SJSA1 (cell line): ENCODE measurements around the gene NRM. TPM values are rescaled to one million over a fixed set of nuclear protein-coding genes. Genes with fewer than 3 reads are reported as not detected.
"Not testable (repeated sequence)": the region's sequence is repeated elsewhere in the genome, so short reads cannot be mapped to it uniquely, and the experiment has no call there.

Experiments used
- DNase-seq, 2 experiments: peaks; one replicate each; pipeline ENCODE4 v3.0.0-alpha.2; 2015 to 2020; ENCODE audit warnings: low spot score in 2 of 2, low read depth in 1 of 2
- H3K27ac ChIP-seq: fragments of 250-450 bp; sonication (Bioruptor Pico); 2 replicates; pipeline ENCODE4 v1.5.1; 2020; ENCODE audit warnings: mild to moderate bottlenecking, moderate library complexity
- H3K27me3 ChIP-seq: fragments of 250-450 bp; sonication (Bioruptor Pico); replicated peaks from 2 replicates; pipeline ENCODE4 v1.5.1; 2020; ENCODE audit warnings: mild to moderate bottlenecking, moderate library complexity
- H3K36me3 ChIP-seq: fragments of 250-450 bp; sonication (Bioruptor Pico); 2 replicates; pipeline ENCODE4 v1.5.1; 2020; ENCODE audit warnings: mild to moderate bottlenecking
- H3K4me1 ChIP-seq: fragments of 250-450 bp; sonication (Bioruptor Pico); replicated peaks from 2 replicates; pipeline ENCODE4 v1.6.1; 2021; ENCODE audit warnings: mild to moderate bottlenecking
- H3K4me3 ChIP-seq: fragments of 250-450 bp; sonication (Bioruptor Pico); 2 replicates; pipeline ENCODE4 v1.5.1; 2020; ENCODE audit warnings: mild to moderate bottlenecking
- H3K9me3 ChIP-seq: fragments of 250-450 bp; sonication (Bioruptor Pico); replicated peaks from 2 replicates; pipeline ENCODE4 v1.5.1; 2020; ENCODE audit warnings: mild to moderate bottlenecking
- total RNA-seq: library from RNA; depleted of rRNA; stranded (reverse); fragments of >200 nt; shearing (Covaris generic); gene quantifications from 2 replicates; pipeline ENCODE4 v1.2.3, GENCODE V29; 2014

The NRM gene
- total RNA-seq, 1 experiment from 2014 or later, result 10.0 TPM

GRCh38 chr6:30681766-30682142, 9.0 kb downstream of the NRM start:
- Histone ChIP-seq H3K36me3 (peaks cover 84% of the 10 kb centered on the region), H3K4me3 (peak overlapping the region; percentile 65), H3K4me1 (peaks cover 59% of the 10 kb centered on the region), H3K27me3 (no peaks in the 10 kb centered on the region), H3K9me3 (no peaks in the 10 kb centered on the region), H3K27ac (peak overlapping the region; percentile 73)
- DNase-seq, result peak in 1 of 2 experiments; percentile 69

- no peaks in the 10 kb centered on the region for H3K9me3 ChIP-seq
- no peak for DNase-seq
- H3K4me3 ChIP-seq, result no peak overlapping the region
- no peaks in the 10 kb centered on the region for H3K27me3 ChIP-seq
- H3K4me1 ChIP-seq, result peaks cover 47% of the 10 kb centered on the region
- peaks cover 85% of the 10 kb centered on the region for H3K36me3 ChIP-seq
- no peak overlapping the region for H3K27ac ChIP-seq
Observed at GRCh38 chr6:30679765-30680535, 10.8 kb downstream of the NRM start.

DNA sequence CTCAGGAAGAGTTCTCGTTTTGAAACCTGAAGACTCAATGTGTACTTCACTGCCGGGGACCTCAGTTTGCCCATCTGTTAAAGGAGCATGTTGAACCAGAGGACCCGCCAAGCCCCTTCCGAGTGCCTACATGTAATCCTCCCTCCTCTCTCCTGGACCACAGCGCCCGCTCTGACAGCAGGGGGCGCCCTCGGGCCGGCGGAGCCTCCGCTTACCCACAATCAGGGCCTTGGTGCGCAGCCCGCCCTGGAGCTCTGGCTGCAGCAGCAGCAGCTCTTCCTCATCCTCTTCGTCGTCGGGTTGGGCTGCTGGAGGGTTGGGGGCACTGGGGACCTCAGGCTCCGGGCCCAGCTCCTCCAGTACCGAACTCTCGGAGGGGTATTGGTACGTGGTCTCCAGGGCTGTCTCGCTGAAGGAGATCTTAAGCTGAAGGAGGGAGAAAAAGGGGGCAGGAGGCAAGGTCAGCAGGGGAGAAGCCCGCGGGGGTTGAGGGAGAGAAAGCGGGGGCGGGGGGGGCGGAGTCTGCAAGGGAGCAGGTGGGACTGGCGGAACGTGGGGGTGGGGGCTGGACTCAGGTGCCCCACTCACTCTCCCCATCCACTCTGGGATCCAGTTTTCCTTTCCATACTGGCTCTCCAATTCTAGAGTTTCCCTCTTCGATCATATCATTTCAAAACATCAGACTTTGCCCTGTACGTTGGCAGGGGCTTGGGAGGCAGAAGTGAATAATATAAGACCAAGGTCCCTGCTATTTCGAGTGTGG, 11.6 kb downstream of the NRM start:
- Histone ChIP-seq H3K36me3 (peaks cover 78% of the 10 kb centered on the region), H3K4me3 (0 out of 2 replicates have a peak overlapping the region, but pooled peaks have one; percentile 2), H3K27ac (no peak overlapping the region), H3K27me3 (no peaks in the 10 kb centered on the region), H3K4me1 (peaks cover 45% of the 10 kb centered on the region), H3K9me3 (no peaks in the 10 kb centered on the region)
- DNase-seq, result peak; percentile 82 to 84

DNA sequence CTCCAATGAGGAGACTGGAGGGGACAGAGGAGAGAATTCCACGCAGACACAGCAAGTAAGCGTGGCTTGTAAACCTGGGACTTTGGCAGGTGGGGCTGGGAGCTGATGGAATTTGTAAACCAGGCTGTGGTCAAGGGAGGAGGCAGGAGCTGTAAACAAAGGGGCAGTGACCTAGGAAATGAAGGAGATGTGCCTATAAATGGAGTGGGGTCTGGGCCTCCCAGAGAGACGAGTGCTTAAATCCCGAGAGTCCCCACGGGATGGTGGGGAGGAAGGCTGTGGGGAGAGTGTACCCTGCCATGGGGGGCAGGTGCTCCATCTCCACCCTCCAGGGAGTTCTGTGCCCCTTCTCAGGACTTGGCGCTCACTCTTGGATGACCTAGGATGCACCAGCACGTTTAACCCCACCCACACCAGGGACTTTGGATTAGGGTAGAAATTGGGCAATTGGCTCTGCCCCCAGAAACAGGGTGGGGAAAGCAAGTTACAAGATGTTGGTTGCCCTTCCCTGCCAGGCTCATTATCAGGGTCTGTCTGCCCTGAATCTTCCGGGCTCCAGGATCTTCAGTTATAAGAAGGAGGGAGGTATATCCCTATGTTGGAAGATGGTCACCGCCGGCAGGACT, 14.0 kb downstream of the NRM start:
- H3K27me3 ChIP-seq, result no peaks in the 10 kb centered on the region
- no peak overlapping the region for H3K4me3 ChIP-seq
- H3K27ac ChIP-seq, result no peak overlapping the region
- peaks cover 58% of the 10 kb centered on the region for H3K36me3 ChIP-seq
- no peak for DNase-seq
- no peaks in the 10 kb centered on the region for H3K9me3 ChIP-seq
- H3K4me1 ChIP-seq, result peaks cover 30% of the 10 kb centered on the region

GRCh38 chr6:30672445-30673253, 18.1 kb downstream of the NRM start, which contains the start of gene DHX16:
DHX16 (minus strand) TSS chr6:30673006; CDS start chr6:30672841, 165 bp downstream.
- DNase-seq, result peak; percentile 95 to 97
- Histone ChIP-seq H3K27ac (no peak within 1 kb of the TSS), H3K27me3 (no peaks in the 10 kb centered on the region), H3K4me1 (peaks cover 7% of the 10 kb centered on the region), H3K9me3 (no peaks in the 10 kb centered on the region), H3K4me3 (peak within 1 kb of the TSS; percentile 72), H3K36me3 (peaks cover 55% of the 10 kb centered on the region)

DNA sequence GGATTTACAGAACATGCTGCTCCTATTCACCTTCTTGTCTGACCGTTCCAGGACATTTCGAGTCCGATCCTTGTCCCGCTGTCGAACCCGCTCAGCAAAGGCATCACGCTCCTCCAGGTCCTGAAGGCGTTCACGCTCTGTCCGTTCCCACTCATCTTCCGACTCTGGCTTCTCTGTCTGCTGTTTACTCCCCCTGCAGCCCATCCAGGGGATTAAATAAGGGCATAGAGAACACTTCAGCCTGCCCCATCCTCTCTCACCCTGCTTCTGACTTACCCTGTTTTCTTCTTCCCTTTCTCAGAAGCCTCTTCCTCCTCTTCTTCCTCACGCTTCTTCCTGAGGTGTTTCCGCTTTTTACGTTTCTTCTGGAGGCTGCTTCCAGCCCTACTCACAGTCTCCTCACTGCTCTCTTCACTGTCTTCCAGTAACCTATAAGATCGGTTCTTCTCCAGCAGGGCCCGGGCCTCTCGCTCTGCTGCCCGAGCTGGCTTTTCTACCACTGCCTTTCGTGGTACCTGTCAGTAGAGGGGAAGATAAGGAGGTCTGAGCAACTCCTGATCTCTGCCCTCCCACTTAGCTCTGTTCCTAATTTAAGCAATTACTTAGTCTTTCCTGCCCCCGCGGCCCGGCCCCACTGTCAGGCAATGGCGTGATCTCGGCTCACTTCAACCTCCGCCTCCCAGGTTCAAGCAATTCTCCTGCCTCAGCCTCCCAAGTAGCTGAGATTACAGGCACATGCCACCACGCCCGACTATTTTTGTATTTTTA, 19.8 kb downstream of the NRM start:
- DNase-seq, result no peak
- peaks cover 7% of the 10 kb centered on the region for H3K4me1 ChIP-seq
- H3K4me3 ChIP-seq, result no peak overlapping the region
- no peaks in the 10 kb centered on the region for H3K9me3 ChIP-seq
- peaks cover 54% of the 10 kb centered on the region for H3K36me3 ChIP-seq
- no peak overlapping the region for H3K27ac ChIP-seq
- no peaks in the 10 kb centered on the region for H3K27me3 ChIP-seq

GRCh38 chr6:30666300-30666699, 24.5 kb downstream of the NRM start:
- DNase-seq, H3K27me3 ChIP-seq: not testable (repeated sequence)

GRCh38 chr6:30664994-30665767, 25.6 kb downstream of the NRM start:
- H3K36me3 ChIP-seq, result peaks cover 92% of the 10 kb centered on the region

More at GRCh38 chr6:30666300-30666699, 24.5 kb downstream of the NRM start:
- not testable (repeated sequence) for H3K9me3 ChIP-seq, H3K4me3 ChIP-seq, H3K27ac ChIP-seq, H3K4me1 ChIP-seq
- peaks cover 92% of the 10 kb centered on the region for H3K36me3 ChIP-seq

GRCh38 chr6:30657922-30658321, 32.9 kb downstream of the NRM start:
- H3K36me3 ChIP-seq, result peaks cover 96% of the 10 kb centered on the region

More at GRCh38 chr6:30664994-30665767, 25.6 kb downstream of the NRM start:
- no peak for DNase-seq
- Histone ChIP-seq H3K27me3 (no peaks in the 10 kb centered on the region), H3K4me1 (no peaks in the 10 kb centered on the region), H3K27ac (no peak overlapping the region), H3K4me3 (no peak overlapping the region), H3K9me3 (no peaks in the 10 kb centered on the region)

DNA sequence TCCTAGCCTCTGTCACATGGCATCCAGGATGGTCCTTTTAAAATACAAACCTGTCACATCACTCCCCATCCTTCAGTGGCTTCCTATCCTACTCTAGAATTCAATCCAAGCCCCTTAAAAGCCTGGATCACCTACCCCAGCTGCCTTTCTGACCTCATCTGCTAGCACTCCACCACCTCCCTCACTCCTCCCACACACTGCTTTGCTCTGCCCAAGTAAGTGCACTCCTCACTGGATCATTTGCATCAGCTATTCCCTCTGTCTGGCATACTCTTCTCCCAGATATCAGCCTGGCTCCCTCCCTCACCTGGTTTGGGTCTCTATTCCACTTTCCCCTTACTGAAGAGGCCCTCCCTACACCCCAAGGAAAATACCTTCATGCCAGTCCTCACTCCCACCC, 33.3 kb downstream of the NRM start:
- DNase-seq, result no peak
- no peaks in the 10 kb centered on the region for H3K27me3 ChIP-seq
- H3K9me3 ChIP-seq, result no peaks in the 10 kb centered on the region
- H3K4me3 ChIP-seq, result no peak overlapping the region
- H3K4me1 ChIP-seq, result no peaks in the 10 kb centered on the region
- no peak overlapping the region for H3K27ac ChIP-seq
- H3K36me3 ChIP-seq, result peaks cover 96% of the 10 kb centered on the region

More at GRCh38 chr6:30657922-30658321, 32.9 kb downstream of the NRM start:
- H3K27me3 ChIP-seq, H3K27ac ChIP-seq, H3K9me3 ChIP-seq, H3K4me1 ChIP-seq, DNase-seq, H3K4me3 ChIP-seq: not testable (repeated sequence)

DNA sequence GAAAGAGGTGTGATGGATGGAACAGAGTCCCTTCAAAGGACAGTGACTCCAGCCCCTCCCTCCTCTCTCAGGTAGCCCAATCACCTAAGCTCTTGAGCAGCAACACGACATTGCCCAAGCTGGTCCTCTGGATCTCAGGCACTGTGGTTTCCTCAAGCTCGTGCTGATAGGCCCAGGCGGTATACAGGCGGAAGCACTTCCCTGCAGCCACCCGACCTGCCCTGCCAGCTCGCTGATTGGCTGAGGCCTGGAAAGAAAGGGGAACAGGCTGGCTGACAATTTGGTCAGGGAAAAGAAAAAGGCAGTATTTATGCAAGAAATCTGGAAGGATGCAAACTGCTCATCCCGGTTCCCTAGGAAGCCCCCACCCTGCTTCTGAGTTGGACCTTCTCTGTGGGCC, 34.3 kb downstream of the NRM start:
- no peak for DNase-seq

GRCh38 chr6:30655743-30656094, 35.1 kb downstream of the NRM start:
- no peaks in the 10 kb centered on the region for H3K4me1 ChIP-seq
- peaks cover 96% of the 10 kb centered on the region for H3K36me3 ChIP-seq
- no peak overlapping the region for H3K4me3 ChIP-seq
- H3K9me3 ChIP-seq, result no peaks in the 10 kb centered on the region
- no peak for DNase-seq
- no peaks in the 10 kb centered on the region for H3K27me3 ChIP-seq
- H3K27ac ChIP-seq, result no peak overlapping the region

More for the DNA sequence above, 34.3 kb downstream of the NRM start:
- Histone ChIP-seq H3K4me1 (no peaks in the 10 kb centered on the region), H3K27ac (no peak overlapping the region), H3K36me3 (peaks cover 96% of the 10 kb centered on the region), H3K9me3 (no peaks in the 10 kb centered on the region), H3K4me3 (no peak overlapping the region), H3K27me3 (no peaks in the 10 kb centered on the region)
